OCI-LY1 (cell line): ENCODE measurements around the gene AAR2.

Source experiments
- EZH2 ChIP-seq: fragments of 200-600 bp; sonication (generic), shearing (Covaris generic); IDR thresholded peaks from 2 replicates; pipeline ENCODE4 v1.8.0; 2017; ENCODE audit warnings: borderline replicate concordance, mixed run types, mild to moderate bottlenecking, antibody characterized with exemption, low read length, moderate library complexity, mixed read lengths
- TF ChIP-seq, protein P1 (sequence below): fragments of 200-600 bp; sonication (generic), shearing (Covaris generic); IDR thresholded peaks from 2 replicates; pipeline ENCODE4 v1.5.1; 2017; ENCODE audit warnings: mild to moderate bottlenecking, antibody characterized with exemption, low read length, moderate library complexity, mixed read lengths

DNA sequence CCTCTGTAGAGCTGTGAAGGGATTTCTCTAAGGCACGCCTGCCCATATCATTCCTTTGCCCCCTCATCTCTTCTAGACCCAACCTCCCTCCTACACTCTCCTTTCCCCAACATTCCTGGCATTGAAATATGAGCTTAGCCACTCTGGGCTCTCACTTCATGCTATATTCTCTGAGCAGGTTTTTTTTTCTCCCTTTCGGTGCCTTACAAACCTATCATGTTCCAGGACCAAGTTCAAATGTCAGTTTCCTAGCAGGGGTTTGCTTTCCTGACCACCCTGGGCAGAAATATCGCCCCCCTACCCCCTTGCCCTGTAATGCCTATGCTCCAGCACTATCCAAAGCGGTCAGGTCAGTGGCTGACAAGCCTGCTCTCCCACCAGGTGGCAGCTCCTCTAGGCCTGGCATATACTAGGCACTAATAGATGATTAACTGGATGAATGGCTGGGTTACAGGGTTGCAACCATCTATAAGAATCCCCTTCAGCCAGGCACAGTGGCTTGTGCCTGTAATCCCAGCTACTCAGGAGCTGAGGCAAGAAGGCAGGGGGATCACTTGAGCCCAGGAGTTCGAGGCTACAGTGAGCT is 25.7 kb upstream of the AAR2 start:
- TF ChIP-seq, protein P1, sequence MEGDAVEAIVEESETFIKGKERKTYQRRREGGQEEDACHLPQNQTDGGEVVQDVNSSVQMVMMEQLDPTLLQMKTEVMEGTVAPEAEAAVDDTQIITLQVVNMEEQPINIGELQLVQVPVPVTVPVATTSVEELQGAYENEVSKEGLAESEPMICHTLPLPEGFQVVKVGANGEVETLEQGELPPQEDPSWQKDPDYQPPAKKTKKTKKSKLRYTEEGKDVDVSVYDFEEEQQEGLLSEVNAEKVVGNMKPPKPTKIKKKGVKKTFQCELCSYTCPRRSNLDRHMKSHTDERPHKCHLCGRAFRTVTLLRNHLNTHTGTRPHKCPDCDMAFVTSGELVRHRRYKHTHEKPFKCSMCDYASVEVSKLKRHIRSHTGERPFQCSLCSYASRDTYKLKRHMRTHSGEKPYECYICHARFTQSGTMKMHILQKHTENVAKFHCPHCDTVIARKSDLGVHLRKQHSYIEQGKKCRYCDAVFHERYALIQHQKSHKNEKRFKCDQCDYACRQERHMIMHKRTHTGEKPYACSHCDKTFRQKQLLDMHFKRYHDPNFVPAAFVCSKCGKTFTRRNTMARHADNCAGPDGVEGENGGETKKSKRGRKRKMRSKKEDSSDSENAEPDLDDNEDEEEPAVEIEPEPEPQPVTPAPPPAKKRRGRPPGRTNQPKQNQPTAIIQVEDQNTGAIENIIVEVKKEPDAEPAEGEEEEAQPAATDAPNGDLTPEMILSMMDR, result no peak
- TF ChIP-seq EZH2, result no peak
